A673 (cell line): ENCODE results near the gene GAMT. TPM values are rescaled to one million over a fixed set of nuclear protein-coding genes. Genes with fewer than 3 reads are reported as not detected.

Experiments used
- BruUV-seq: library from RNA; stranded (reverse); fragments of 400-500 nt; replicated peaks from 2 replicates; lab custom pipeline; 2021; lab: Mats Ljungman, UMichigan
- CTCF ChIA-PET: fragments of 300-600 bp; sonication (Branson Sonifier 250); formaldehyde crosslinking; loops from one replicate; lab custom pipeline; 2022; ENCODE audit warnings: antibody characterized with exemption; lab: Charles Lee
- POLR2A ChIA-PET: fragments of 300-600 bp; sonication (Branson Sonifier 250); formaldehyde crosslinking; loops from one replicate; lab custom pipeline; 2022; ENCODE audit warnings: antibody characterized with exemption; ENCODE audit not compliant: low non-redundant PET; lab: Charles Lee
- DNase-seq: peaks from one replicate; pipeline ENCODE4 v3.0.0-alpha.2; 2015; ENCODE audit warnings: low spot score
- H3K27ac ChIP-seq: fragments of 200-600 bp; sonication (generic); 2 replicates; pipeline ENCODE4 v1.5.1; 2016; ENCODE audit warnings: mixed run types, low read depth, mild to moderate bottlenecking, mixed read lengths, antibody characterized with exemption, low read length; ENCODE audit not compliant: poor library complexity, severe bottlenecking
- H3K27me3 ChIP-seq: fragments of 200-600 bp; sonication (generic); replicated peaks from 2 replicates; pipeline ENCODE4 v1.6.1; 2017; ENCODE audit warnings: mixed run types, low read depth, mild to moderate bottlenecking, mixed read lengths, antibody characterized with exemption, low read length; ENCODE audit not compliant: insufficient read depth, poor library complexity
- H3K36me3 ChIP-seq: fragments of 200-600 bp; sonication (generic); 2 replicates; pipeline ENCODE4 v1.6.1; 2016; ENCODE audit warnings: mixed run types, mild to moderate bottlenecking, mixed read lengths, antibody characterized with exemption, low read length; ENCODE audit not compliant: insufficient read depth, poor library complexity, severe bottlenecking
- H3K4me1 ChIP-seq: fragments of 200-600 bp; sonication (generic); 2 replicates; pipeline ENCODE4 v1.6.1; 2017; ENCODE audit warnings: mixed run types, mild to moderate bottlenecking, mixed read lengths, antibody characterized with exemption, low read length; ENCODE audit not compliant: insufficient read depth, poor library complexity, severe bottlenecking
- H3K4me3 ChIP-seq: fragments of 200-600 bp; sonication (generic); 2 replicates; pipeline ENCODE4 v1.5.1; 2016; ENCODE audit warnings: low read depth, mixed run types, mild to moderate bottlenecking, mixed read lengths, low read length; ENCODE audit not compliant: poor library complexity, severe bottlenecking
- H3K9me3 ChIP-seq: fragments of 200-600 bp; sonication (generic); 2 replicates; pipeline ENCODE4 v1.6.1; 2016; ENCODE audit warnings: mixed run types, low read depth, mild to moderate bottlenecking, mixed read lengths, antibody characterized with exemption, low read length; ENCODE audit not compliant: poor library complexity, severe bottlenecking
- EZH2 ChIP-seq: fragments of 200-600 bp; sonication (generic); IDR thresholded peaks from 2 replicates; pipeline ENCODE4 v1.6.1; 2017; ENCODE audit warnings: borderline replicate concordance, low read depth, mild to moderate bottlenecking, mixed read lengths, antibody characterized with exemption, low read length; ENCODE audit not compliant: poor library complexity, severe bottlenecking
- intact Hi-C: fragments of 100-400 bp; cut with micrococcal nuclease; formaldehyde crosslinking; loops from one replicate; pipeline ENCODE4 v1.10.0; 2022; ENCODE audit not compliant: unreplicated experiment
- total RNA-seq: library from RNA; stranded (reverse); gene quantifications from 2 replicates; pipeline ENCODE4 v1.2.3, GENCODE V29; 2021
- TF ChIP-seq, protein P1 (sequence below): fragments of 300-800, 200-600 bp; sonication (generic); conservative IDR thresholded peaks from 2 replicates; pipeline ENCODE4 v1.5.1; 2017; ENCODE audit warnings: low read depth, mild to moderate bottlenecking, antibody characterized with exemption, low read length, moderate library complexity, mixed read lengths

Gene GAMT
- total RNA-seq, 1 experiment from 2014 or later = 18.8 TPM

DNA sequence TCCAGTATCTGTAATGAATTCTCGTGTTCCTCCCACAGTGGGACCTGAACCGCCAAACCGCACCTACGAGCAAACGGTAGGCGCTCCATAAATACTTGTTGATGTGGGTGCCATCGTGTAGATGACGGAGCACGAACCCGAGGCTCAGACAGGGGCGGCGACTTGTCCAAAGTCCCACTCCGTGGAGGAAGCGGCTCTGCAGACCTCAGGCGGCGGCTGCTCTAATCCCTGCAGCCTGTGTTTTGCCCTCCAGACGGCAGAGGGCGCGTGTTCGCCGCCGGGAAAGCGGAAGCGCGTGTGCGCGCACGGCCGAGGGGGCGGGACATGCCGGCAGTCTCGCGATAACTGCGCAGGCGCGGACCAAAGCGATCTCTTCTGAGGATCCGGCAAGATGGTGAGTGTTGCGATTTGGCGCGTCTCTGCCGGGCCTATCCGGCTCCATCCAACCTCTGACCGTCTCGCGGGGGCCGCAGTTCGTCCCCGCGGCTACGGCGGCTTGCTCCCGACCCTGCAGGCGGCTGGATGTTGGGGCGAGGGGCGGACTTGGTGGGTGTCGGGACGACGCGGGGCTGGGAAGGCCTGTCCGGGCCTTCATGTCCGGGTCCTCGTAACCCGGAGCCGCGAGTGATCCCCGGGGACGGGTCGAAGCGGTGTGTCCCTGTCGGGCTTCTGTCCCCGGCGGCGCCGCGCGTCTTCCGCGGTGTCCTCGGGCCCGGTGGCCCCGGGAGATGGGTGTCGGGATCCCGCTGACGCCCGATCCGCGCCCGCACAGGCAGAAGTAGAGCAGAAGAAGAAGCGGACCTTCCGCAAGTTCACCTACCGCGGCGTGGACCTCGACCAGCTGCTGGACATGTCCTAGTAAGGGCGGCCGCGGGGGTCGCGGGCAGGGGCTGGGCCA, 36.9 kb upstream of the GAMT start, which contains the start of gene RPS15:
Gene RPS15 (plus strand): TSS at position 362 of the 898 bp plus-strand sequence. CDS start 30 bp downstream, at position 392.
- POLR2A ChIA-PET = interaction anchor here (1.0 kb wide), 1 partner anchor 20 kb away, joined by 4 read pairs; no protein-coding TSS in a partner anchor
- TSS peak; percentile 67 for BruUV-seq
- peaks cover 57% of the 10 kb centered on the region for H3K36me3 ChIP-seq

DNA sequence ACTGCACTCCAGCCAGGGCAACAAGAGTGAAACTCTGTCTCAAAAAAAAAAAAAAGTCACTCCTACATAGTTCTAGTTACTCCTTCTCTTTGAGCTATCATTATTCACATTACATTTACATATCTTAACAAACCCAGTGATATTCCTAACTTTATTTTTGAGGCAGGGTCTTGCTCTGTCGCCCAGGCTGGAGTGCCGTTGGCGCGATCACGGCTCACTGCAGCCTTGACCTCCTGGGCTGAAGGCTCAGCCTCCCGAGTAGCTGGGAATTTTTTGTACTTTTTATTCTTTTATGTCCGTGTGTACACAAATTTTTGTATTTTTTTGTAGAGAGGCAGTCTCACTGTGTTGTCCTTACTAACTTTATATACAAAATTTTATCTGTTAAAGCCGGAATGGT, 36.3 kb upstream of the GAMT start:
- Histone ChIP-seq H3K27ac (peak overlapping the region; percentile 94), H3K4me3 (peak overlapping the region; percentile 85)

More for the DNA sequence above, 36.9 kb upstream of the GAMT start, which contains the start of gene RPS15:
- Histone ChIP-seq H3K4me1 (peaks cover 15% of the 10 kb centered on the region), H3K27ac (peak within 1 kb of the TSS; percentile 94), H3K4me3 (peak within 1 kb of the TSS; percentile 85), H3K27me3 (no peaks in the 10 kb centered on the region), H3K9me3 (no peaks in the 10 kb centered on the region)
- CTCF ChIA-PET = interaction anchor here (0.7 kb wide), 1 partner anchor 9 kb away, joined by 3 read pairs; no protein-coding TSS in a partner anchor
- no peak for TF ChIP-seq EZH2
- TF ChIP-seq, protein P1, sequence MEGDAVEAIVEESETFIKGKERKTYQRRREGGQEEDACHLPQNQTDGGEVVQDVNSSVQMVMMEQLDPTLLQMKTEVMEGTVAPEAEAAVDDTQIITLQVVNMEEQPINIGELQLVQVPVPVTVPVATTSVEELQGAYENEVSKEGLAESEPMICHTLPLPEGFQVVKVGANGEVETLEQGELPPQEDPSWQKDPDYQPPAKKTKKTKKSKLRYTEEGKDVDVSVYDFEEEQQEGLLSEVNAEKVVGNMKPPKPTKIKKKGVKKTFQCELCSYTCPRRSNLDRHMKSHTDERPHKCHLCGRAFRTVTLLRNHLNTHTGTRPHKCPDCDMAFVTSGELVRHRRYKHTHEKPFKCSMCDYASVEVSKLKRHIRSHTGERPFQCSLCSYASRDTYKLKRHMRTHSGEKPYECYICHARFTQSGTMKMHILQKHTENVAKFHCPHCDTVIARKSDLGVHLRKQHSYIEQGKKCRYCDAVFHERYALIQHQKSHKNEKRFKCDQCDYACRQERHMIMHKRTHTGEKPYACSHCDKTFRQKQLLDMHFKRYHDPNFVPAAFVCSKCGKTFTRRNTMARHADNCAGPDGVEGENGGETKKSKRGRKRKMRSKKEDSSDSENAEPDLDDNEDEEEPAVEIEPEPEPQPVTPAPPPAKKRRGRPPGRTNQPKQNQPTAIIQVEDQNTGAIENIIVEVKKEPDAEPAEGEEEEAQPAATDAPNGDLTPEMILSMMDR = peak; percentile 97
- peak; percentile 96 for DNase-seq
- intact Hi-C loops = no loop called here

DNA sequence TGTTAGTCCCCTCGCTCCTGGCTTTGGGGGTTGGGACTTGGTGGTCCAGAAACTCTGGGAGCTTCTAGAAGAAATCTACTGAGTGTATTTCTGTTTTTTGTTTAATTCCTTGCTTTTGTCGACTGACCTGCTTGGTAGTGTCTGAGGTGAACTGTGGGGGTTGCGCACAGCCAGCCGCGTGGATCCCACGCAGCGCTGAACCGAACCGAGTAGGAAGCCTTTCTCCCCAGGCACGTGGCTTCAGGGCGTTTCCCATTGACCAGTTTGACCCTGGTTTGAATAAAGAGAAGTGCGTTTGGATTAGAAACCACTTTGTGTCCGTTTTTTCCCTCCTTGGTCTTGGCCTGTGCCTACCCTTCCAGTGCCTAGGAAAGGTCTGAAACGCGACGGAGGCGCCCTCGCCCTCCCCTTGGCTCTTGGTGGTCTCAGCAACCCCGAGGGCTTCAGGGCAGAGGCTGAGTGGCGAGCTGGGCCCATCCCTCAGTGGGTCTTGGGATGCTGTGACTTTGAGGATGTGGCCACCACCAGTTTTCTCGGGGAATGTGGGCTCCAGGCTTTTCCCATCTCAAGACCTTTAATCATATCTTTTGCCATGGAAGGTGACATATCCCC, 34.1 kb upstream of the GAMT start:
- no peak for TF ChIP-seq EZH2
- TF ChIP-seq, protein P1 = no peak
- no peaks in the 10 kb centered on the region for H3K9me3 ChIP-seq
- intact Hi-C loops = no loop called here
- peaks cover 5% of the 10 kb centered on the region for H3K4me1 ChIP-seq
- no peak overlapping the region for H3K4me3 ChIP-seq
- BruUV-seq = no TSS peak
- peaks cover 53% of the 10 kb centered on the region for H3K36me3 ChIP-seq
- DNase-seq = no peak
- CTCF ChIA-PET = interaction anchor here (0.7 kb wide), 1 partner anchor 18 kb away, joined by 3 read pairs; no protein-coding TSS in a partner anchor
- POLR2A ChIA-PET = no interaction called here
- H3K27ac ChIP-seq = no peak overlapping the region
- H3K27me3 ChIP-seq = no peaks in the 10 kb centered on the region

More for the DNA sequence above, 36.3 kb upstream of the GAMT start:
- intact Hi-C loops = no loop called here
- CTCF ChIA-PET = interaction anchor here (0.7 kb wide), 1 partner anchor 10 kb away, joined by 3 read pairs; no protein-coding TSS in a partner anchor
- TF ChIP-seq, protein P1 = no peak
- TF ChIP-seq EZH2 = no peak
- H3K9me3 ChIP-seq = no peaks in the 10 kb centered on the region
- H3K4me1 ChIP-seq = peaks cover 15% of the 10 kb centered on the region
- POLR2A ChIA-PET = interaction anchor here (1.0 kb wide), 1 partner anchor 19 kb away, joined by 4 read pairs; no protein-coding TSS in a partner anchor
- peaks cover 61% of the 10 kb centered on the region for H3K36me3 ChIP-seq
- DNase-seq = no peak
- H3K27me3 ChIP-seq = no peaks in the 10 kb centered on the region
- no TSS peak for BruUV-seq
